Stomach (tissue), 9 donors: Measurements from ENCODE around the gene PNMA6A. TPM values are rescaled to one million over a fixed set of nuclear protein-coding genes. Genes with fewer than 3 reads are reported as not detected.
"Not testable (repeated sequence)": the region's sequence is repeated elsewhere in the genome, so short reads cannot be mapped to it uniquely, and the experiment has no call there.

Source experiments
- DNase-seq, 2 donors: peaks; one replicate each; pipeline versions ENCODE4 v3.0.0 to v3.0.0-alpha.2; 2013 to 2019
- H3K27ac ChIP-seq, 5 donors: fragments of 200-600 bp in 4 of 5; sonication (generic) in 4 of 5; one replicate each; pipeline ENCODE4 v1.5.1; 2013 to 2019; ENCODE audit warnings: mild to moderate bottlenecking in 1 of 5, moderate library complexity in 1 of 5
- H3K27me3 ChIP-seq, 3 donors: fragments of 200-600 bp; sonication (generic); one replicate each; pipeline ENCODE4 v1.5.1; 2017 to 2019; ENCODE audit warnings: mixed run types in 1 of 3
- H3K36me3 ChIP-seq, 4 donors: fragments of 200-600 bp; sonication (generic); 1 replicate in 3 of 4; 2 replicates in 1 of 4; pipeline ENCODE4 v1.5.1; 2016 to 2019
- H3K4me1 ChIP-seq, 4 donors: fragments of 200-600 bp; sonication (generic); one replicate each; pipeline ENCODE4 v1.5.1; 2016 to 2019
- H3K4me3 ChIP-seq, 4 donors: fragments of 200-600 bp; sonication (generic) in 3 of 4; one replicate each; pipeline ENCODE4 v1.5.1; 2016 to 2019; ENCODE audit warnings: mild to moderate bottlenecking in 1 of 4
- H3K9me3 ChIP-seq, 4 donors: fragments of 200-600 bp; sonication (generic); one replicate each; pipeline ENCODE4 v1.5.1; 2016 to 2019
- EP300 ChIP-seq: sonication (generic); formaldehyde crosslinking; IDR thresholded peaks from one replicate; pipeline ENCODE4 v1.6.1; 2017; ENCODE audit warnings: antibody characterized with exemption
- POLR2A ChIP-seq, 4 donors: fragments of 450-650 bp; IDR thresholded peaks; one replicate each; pipeline ENCODE4 v1.6.1; 2016; ENCODE audit warnings: antibody characterized with exemption in 4 of 4, control low read depth in 2 of 4, mild to moderate bottlenecking in 1 of 4, moderate library complexity in 1 of 4
- POLR2AphosphoS5 ChIP-seq, 3 donors: sonication (generic); formaldehyde crosslinking; IDR thresholded peaks; one replicate each; pipeline ENCODE4 v1.6.1; 2016; ENCODE audit warnings: antibody characterized with exemption in 3 of 3
- WGBS, 5 donors: extraction: QIAGEN DNeasy Blood & Tissue Kit in 3 of 5; methylation state at CpG; one replicate each; pipeline versions ENCODE4 v1.1.5 to v1.1.7; 2013 to 2018; 5-methylcytosine and 5-hydroxymethylcytosine counted together
- intact Hi-C: fragments of 100-400 bp; cut with DNase I; formaldehyde crosslinking; loops from one replicate; pipeline ENCODE4 v1.15.1; 2023; ENCODE audit warnings: low total_unique reads
- polyA plus RNA-seq, 3 donors: library from polyadenylated mRNA; stranded (reverse); fragments of 200-250 nt; gene quantifications; one replicate each; pipeline ENCODE4 v1.2.3, GENCODE V29; 2013
- total RNA-seq, 5 donors: library from RNA; depleted of rRNA; stranded (reverse); fragments of >200 nt; gene quantifications; one replicate each; pipeline versions ENCODE4 v1.1.0 to v1.2.3, GENCODE V29; 2014 to 2016
- TF ChIP-seq, protein P1 (sequence below), 7 experiments: fragments of 450-650 bp in 4 of 7; fragments of 200-600 bp in 3 of 7; sonication (generic) in 3 of 7; IDR thresholded peaks; one replicate each; pipeline ENCODE4 v1.5.1; 2016 to 2019; ENCODE audit warnings: antibody characterized with exemption in 7 of 7, control low read depth in 2 of 7, mild to moderate bottlenecking in 1 of 7
- donor health status: healthy with polysubstance abuse.
- donor health status: Bipolar disorder and iron deficiency.
- donor health status: healthy.

Gene PNMA6A
- total and polyA plus RNA-seq, 8 donors, result 0.44 to 2.4 (median 0.58) TPM; not detected in 3

DNA sequence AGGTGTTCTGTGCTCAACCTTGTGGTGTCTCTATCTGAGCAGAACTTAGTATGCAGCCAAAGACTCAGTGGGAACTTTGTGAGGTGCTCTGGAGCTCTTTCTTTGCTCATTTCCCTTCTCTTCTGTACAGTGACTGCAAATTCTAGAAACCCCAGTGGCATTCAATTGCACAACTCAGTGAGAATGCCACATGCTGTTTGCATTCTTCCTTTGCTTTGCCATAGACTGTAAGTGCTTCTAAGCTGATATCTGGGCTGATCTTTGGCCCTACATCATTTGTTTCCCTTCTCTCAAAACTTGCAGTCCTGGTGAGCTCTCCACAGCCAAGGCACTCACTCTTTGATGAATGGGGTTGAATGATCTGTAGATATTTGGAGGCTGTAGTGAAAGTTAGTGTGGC is 8.9 kb upstream of the PNMA6A start:
- intact Hi-C loops, result no loop called here
- H3K36me3 ChIP-seq, result no peaks in the 10 kb centered on the region
- no peaks in the 10 kb centered on the region for H3K9me3 ChIP-seq
- H3K27ac ChIP-seq, result no peak overlapping the region
- no peak overlapping the region for H3K4me3 ChIP-seq
- H3K4me1 ChIP-seq, result no peaks in the 10 kb centered on the region
- DNase-seq, result no peak
- H3K27me3 ChIP-seq, result peaks cover 0 to 18% (median 6%) of the 10 kb centered on the region in 3 donors
- TF ChIP-seq, protein P1, sequence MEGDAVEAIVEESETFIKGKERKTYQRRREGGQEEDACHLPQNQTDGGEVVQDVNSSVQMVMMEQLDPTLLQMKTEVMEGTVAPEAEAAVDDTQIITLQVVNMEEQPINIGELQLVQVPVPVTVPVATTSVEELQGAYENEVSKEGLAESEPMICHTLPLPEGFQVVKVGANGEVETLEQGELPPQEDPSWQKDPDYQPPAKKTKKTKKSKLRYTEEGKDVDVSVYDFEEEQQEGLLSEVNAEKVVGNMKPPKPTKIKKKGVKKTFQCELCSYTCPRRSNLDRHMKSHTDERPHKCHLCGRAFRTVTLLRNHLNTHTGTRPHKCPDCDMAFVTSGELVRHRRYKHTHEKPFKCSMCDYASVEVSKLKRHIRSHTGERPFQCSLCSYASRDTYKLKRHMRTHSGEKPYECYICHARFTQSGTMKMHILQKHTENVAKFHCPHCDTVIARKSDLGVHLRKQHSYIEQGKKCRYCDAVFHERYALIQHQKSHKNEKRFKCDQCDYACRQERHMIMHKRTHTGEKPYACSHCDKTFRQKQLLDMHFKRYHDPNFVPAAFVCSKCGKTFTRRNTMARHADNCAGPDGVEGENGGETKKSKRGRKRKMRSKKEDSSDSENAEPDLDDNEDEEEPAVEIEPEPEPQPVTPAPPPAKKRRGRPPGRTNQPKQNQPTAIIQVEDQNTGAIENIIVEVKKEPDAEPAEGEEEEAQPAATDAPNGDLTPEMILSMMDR (IDR thresholded peaks at IDR 0.05), result no peak
- TF ChIP-seq EP300 (no peak), POLR2A (IDR thresholded peaks at IDR 0.05) (no peak), POLR2AphosphoS5 (IDR thresholded peaks at IDR 0.05) (no peak)

DNA sequence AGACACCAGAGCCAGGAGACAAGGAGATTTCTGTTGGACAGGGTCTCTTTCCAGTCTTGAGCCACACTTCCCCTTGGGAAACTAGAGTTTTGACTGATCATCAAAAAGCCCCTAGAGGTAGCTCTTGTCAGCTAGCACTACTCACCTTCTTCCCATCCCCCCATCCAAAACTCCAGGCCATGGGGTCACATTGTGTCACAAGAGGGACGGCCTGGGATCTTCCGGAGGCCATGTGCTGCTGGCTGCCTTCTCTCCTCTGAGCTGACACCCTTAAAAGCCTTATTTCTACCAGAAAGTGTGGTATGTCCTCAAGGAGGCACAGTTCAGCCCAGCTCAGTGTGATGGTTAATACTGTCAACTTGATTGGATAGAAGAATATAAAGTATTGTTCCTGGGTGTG is 8.2 kb upstream of the PNMA6A start:
- TF ChIP-seq, protein P1 (IDR thresholded peaks at IDR 0.05), result no peak
- no peak for TF ChIP-seq POLR2A (IDR thresholded peaks at IDR 0.05)
- no peak for TF ChIP-seq EP300
- TF ChIP-seq POLR2AphosphoS5 (IDR thresholded peaks at IDR 0.05), result no peak
- Histone ChIP-seq H3K4me1 (no peaks in the 10 kb centered on the region), H3K36me3 (no peaks in the 10 kb centered on the region), H3K9me3 (no peaks in the 10 kb centered on the region), H3K27me3 (peaks cover 0 to 10% (median 4%) of the 10 kb centered on the region in 3 donors), H3K27ac (no peak overlapping the region), H3K4me3 (no peak overlapping the region)
- WGBS, 5 donors, result 64 to 80% (median 70%) methylated on average over 2 of the region's 2 CpGs; no CpG with 5 or more reads in 1 of the 5 donors
- no peak for DNase-seq
- intact Hi-C loops, result no loop called here

DNA sequence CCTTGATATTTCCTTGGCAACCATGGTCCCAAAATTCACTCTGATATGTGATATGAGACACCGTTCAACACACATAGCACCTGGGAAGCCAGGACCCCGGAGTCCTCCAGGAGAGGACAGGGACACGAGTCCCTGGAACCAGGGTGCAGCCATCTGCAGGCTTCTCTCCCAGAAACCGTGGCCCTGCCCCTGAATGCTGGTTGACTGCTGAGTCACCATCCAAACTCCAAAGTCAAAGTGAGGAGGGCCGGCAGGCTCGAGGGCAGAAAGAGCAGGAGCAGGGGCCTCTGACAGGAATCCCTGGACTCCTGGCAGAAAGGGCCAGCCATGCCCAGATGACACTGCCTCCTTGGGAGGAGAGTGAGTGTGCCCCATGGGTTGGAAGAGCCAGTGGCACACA is 6.9 kb upstream of the PNMA6A start:
- TF ChIP-seq, protein P1 (IDR thresholded peaks at IDR 0.05), result no peak
- TF ChIP-seq EP300 (no peak), POLR2AphosphoS5 (IDR thresholded peaks at IDR 0.05) (no peak), POLR2A (IDR thresholded peaks at IDR 0.05) (no peak)
- Histone ChIP-seq H3K27ac (no peak overlapping the region), H3K27me3 (no peaks in the 10 kb centered on the region), H3K4me1 (no peaks in the 10 kb centered on the region), H3K9me3 (no peaks in the 10 kb centered on the region), H3K4me3 (no peak overlapping the region), H3K36me3 (no peaks in the 10 kb centered on the region)
- DNase-seq, result no peak
- WGBS, 5 donors, result 59 to 83% (median 68%) methylated on average over 5 to 6 of the region's 6 CpGs
- intact Hi-C loops, result no loop called here

DNA sequence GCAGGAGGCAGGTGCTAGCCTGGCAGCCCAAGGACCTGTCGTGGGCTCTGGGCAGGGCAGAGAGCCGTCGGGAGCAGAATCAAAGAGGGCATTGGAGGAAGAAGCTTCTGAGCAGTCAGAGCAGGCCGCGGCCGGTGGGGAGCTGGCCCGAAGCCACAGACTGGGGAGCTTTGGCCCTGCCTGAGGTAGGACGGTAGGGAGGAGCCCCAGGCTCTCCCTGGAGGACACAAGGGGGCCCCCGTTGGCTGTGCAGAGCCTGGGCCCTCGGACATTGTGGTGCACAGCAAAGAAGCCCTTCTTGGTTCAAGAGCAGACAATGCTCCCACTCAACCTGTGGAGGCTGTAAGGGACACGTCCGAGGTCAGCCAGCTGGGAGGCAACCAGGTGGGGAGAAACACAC is 5.9 kb upstream of the PNMA6A start:
- H3K36me3 ChIP-seq, DNase-seq, H3K9me3 ChIP-seq, H3K27me3 ChIP-seq, H3K27ac ChIP-seq, H3K4me3 ChIP-seq, H3K4me1 ChIP-seq, intact Hi-C loops: not testable (repeated sequence)
- WGBS, 5 donors, result 60 to 71% methylated on average over 3 of the region's 12 CpGs; no CpG with 5 or more reads in 3 of the 5 donors

DNA sequence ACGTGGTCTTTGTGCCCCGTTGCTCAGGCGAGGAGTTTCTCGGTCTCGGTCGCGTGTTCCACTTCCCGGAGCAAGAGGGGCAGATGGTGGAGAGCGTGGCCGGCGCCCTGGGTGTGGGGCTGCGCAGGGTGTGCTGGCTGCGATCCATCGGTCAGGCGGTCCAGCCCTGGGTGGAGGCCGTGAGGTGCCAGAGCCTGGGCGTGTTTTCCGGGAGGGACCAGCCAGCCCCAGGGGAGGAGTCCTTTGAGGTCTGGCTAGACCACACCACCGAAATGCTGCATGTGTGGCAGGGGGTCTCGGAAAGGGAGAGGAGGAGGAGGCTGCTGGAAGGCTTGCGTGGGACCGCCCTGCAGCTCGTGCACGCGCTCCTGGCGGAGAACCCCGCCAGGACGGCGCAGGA is 1.1 kb downstream of the PNMA6A start:
- H3K27ac ChIP-seq, H3K4me1 ChIP-seq, H3K9me3 ChIP-seq, DNase-seq, H3K36me3 ChIP-seq, H3K27me3 ChIP-seq, H3K4me3 ChIP-seq, intact Hi-C loops: not testable (repeated sequence)
- WGBS, 5 donors, result 90 to 92% methylated on average over 2 to 3 of the region's 29 CpGs; no CpG with 5 or more reads in 3 of the 5 donors
